Measurements from ENCODE around the gene VWA1.

VWA1 gene

GRCh38 chr1:1490633-1491230 lies 55.2 kb downstream of the VWA1 start:
- H3K36me3 Mint-ChIP-seq (ENCODE audit: low read depth), result peaks cover 54% of the 10 kb centered on the region
- no peak overlapping the region for H3K27ac Mint-ChIP-seq
- H3K9me3 Mint-ChIP-seq, result peaks cover 33% of the 10 kb centered on the region
- no peaks in the 10 kb centered on the region for H3K27me3 Mint-ChIP-seq (ENCODE audit: low read depth, poor library complexity)
- no peak overlapping the region for H3K4me3 Mint-ChIP-seq
- no peaks in the 10 kb centered on the region for H3K4me1 Mint-ChIP-seq
- TF ChIP-seq CTCF (IDR thresholded peaks at IDR 0.05), result no peak
- no peak for DNase-seq

DNA sequence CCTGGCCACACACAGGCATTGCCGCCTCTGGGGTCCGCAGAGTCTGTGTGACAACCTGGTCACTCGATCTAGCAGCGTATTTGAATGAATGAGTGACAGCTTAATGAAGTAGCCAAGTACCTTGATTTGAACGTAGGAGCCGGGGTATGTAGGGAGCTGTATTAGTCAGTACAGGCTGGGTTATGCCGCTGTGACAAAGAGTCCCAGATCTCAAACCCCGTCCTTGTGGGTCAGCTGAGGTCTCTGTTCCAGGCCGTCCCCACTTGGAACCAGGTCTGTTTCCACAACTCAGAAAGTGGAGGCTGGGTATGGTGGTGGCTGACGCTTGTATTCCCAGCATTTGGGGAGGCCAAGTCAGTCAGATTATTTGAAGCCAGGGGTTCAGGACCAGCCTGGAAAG lies 56.1 kb downstream of the VWA1 start:
- no peak overlapping the region for H3K4me3 Mint-ChIP-seq
- peaks cover 33% of the 10 kb centered on the region for H3K9me3 Mint-ChIP-seq
- no peak for DNase-seq
- no peak for TF ChIP-seq CTCF (IDR thresholded peaks at IDR 0.05)
- no peaks in the 10 kb centered on the region for H3K4me1 Mint-ChIP-seq
- no peak overlapping the region for H3K27ac Mint-ChIP-seq
- peaks cover 54% of the 10 kb centered on the region for H3K36me3 Mint-ChIP-seq (ENCODE audit: low read depth)
- no peaks in the 10 kb centered on the region for H3K27me3 Mint-ChIP-seq (ENCODE audit: low read depth, poor library complexity)
